Mesenchymal stem cell (in vitro differentiated cells and primary cell): Measurements from ENCODE around the gene USP15.

Source experiments
- DNase-seq: peaks from one replicate; pipeline ENCODE4 v3.0.0-alpha.2; 2013
- H2AFZ ChIP-seq: one replicate; pipeline ENCODE4 v1.6.1; 2013; ENCODE audit warnings: low read depth, mild to moderate bottlenecking, control low read depth, inconsistent platforms, low read length, moderate library complexity
- H2AK5ac ChIP-seq: 2 replicates; pipeline ENCODE4 v1.6.1; 2013; ENCODE audit warnings: low read length, moderate library complexity, mild to moderate bottlenecking, inconsistent platforms; ENCODE audit not compliant: severe bottlenecking
- H2BK120ac ChIP-seq: one replicate; pipeline ENCODE4 v1.6.1; 2013; ENCODE audit warnings: low read depth, mild to moderate bottlenecking, inconsistent platforms, low read length, moderate library complexity
- H2BK12ac ChIP-seq, 2 experiments: one replicate each; pipeline ENCODE4 v1.6.1; 2013; ENCODE audit warnings: inconsistent platforms in 2 of 2, low read length in 2 of 2, mild to moderate bottlenecking in 2 of 2, moderate library complexity in 2 of 2, control low read depth in 1 of 2
- H2BK15ac ChIP-seq: one replicate; pipeline ENCODE4 v1.6.1; 2013; ENCODE audit warnings: mild to moderate bottlenecking, low read depth, inconsistent platforms; ENCODE audit not compliant: poor library complexity, severe bottlenecking
- H2BK5ac ChIP-seq: 2 replicates; pipeline ENCODE4 v1.6.1; 2013; ENCODE audit warnings: low read depth, mild to moderate bottlenecking, low read length, control low read depth, inconsistent platforms; ENCODE audit not compliant: poor library complexity, severe bottlenecking
- H3K14ac ChIP-seq, 2 experiments: one replicate each; pipeline ENCODE4 v1.6.1; 2013; ENCODE audit warnings: inconsistent platforms in 2 of 2, low read length in 2 of 2, control low read depth in 1 of 2, mild to moderate bottlenecking in 1 of 2, moderate library complexity in 1 of 2
- H3K18ac ChIP-seq, 2 experiments: one replicate each; pipeline ENCODE4 v1.6.1; 2013; ENCODE audit warnings: inconsistent platforms in 2 of 2, low read length in 2 of 2, control low read depth in 1 of 2, low read depth in 1 of 2, mild to moderate bottlenecking in 1 of 2
- H3K23ac ChIP-seq, 2 experiments: one replicate each; pipeline ENCODE4 v1.6.1; 2013; ENCODE audit warnings: inconsistent platforms in 2 of 2, low read length in 2 of 2, mild to moderate bottlenecking in 2 of 2, moderate library complexity in 2 of 2, control low read depth in 1 of 2
- H3K27ac ChIP-seq: 2 replicates; pipeline ENCODE4 v1.5.1; 2013; ENCODE audit warnings: mild to moderate bottlenecking, moderate library complexity, low read length, control low read depth, inconsistent platforms; ENCODE audit not compliant: poor library complexity, severe bottlenecking
- H3K27me3 ChIP-seq, 2 experiments: 2 replicates each; pipeline versions ENCODE4 v1.6.1 to v1.7.0; 2013; ENCODE audit warnings: low read length in 2 of 2, mild to moderate bottlenecking in 2 of 2, moderate library complexity in 2 of 2, control low read depth in 1 of 2, inconsistent platforms in 1 of 2; ENCODE audit not compliant: control insufficient read depth in 1 of 2, insufficient read depth in 1 of 2
- H3K36me3 ChIP-seq, 2 experiments: 2 replicates each; pipeline versions ENCODE4 v1.6.1 to v1.7.0; 2013; ENCODE audit warnings: low read length in 2 of 2, control low read depth in 1 of 2, inconsistent platforms in 1 of 2, low read depth in 1 of 2, mild to moderate bottlenecking in 1 of 2; ENCODE audit not compliant: insufficient read depth in 2 of 2, control insufficient read depth in 1 of 2
- H3K4ac ChIP-seq, 2 experiments: one replicate each; pipeline ENCODE4 v1.6.1; 2013; ENCODE audit warnings: inconsistent platforms in 2 of 2, low read length in 2 of 2, mild to moderate bottlenecking in 2 of 2, moderate library complexity in 2 of 2, control low read depth in 1 of 2, low read depth in 1 of 2
- H3K4me1 ChIP-seq: 2 replicates; pipeline ENCODE4 v1.6.1; 2013; ENCODE audit warnings: low read depth, low read length, control low read depth; ENCODE audit not compliant: control insufficient read depth, insufficient read depth
- H3K4me2 ChIP-seq: 2 replicates; pipeline ENCODE4 v1.6.1; 2013; ENCODE audit warnings: low read length, mild to moderate bottlenecking, inconsistent platforms; ENCODE audit not compliant: poor library complexity, severe bottlenecking
- H3K4me3 ChIP-seq, 2 experiments: 2 replicates each; pipeline versions ENCODE4 v1.5.1 to v1.7.0; 2013; ENCODE audit warnings: low read length in 2 of 2, mild to moderate bottlenecking in 2 of 2, control low read depth in 1 of 2, low read depth in 1 of 2; ENCODE audit not compliant: insufficient read depth in 1 of 2
- H3K79me1 ChIP-seq: replicated peaks from 2 replicates; pipeline ENCODE4 v1.6.1; 2013; ENCODE audit warnings: mild to moderate bottlenecking, control low read depth, low read length, inconsistent platforms; ENCODE audit not compliant: poor library complexity, severe bottlenecking
- H3K9ac ChIP-seq: 2 replicates; pipeline ENCODE4 v1.7.0; 2013; ENCODE audit warnings: mild to moderate bottlenecking, low read length, moderate library complexity
- H3K9me3 ChIP-seq: 2 replicates; pipeline ENCODE4 v1.7.0; 2013; ENCODE audit warnings: mild to moderate bottlenecking, low read length; ENCODE audit not compliant: control insufficient read depth
- H4K8ac ChIP-seq: one replicate; pipeline ENCODE4 v1.6.1; 2013; ENCODE audit warnings: inconsistent platforms, mild to moderate bottlenecking, low read length, moderate library complexity
- H4K91ac ChIP-seq: one replicate; pipeline ENCODE4 v1.6.1; 2013; ENCODE audit warnings: mild to moderate bottlenecking, low read length, inconsistent platforms
- WGBS: methylation state at CpG from one replicate; pipeline ENCODE4 v1.1.7; 2013; ENCODE audit warnings: mixed read lengths; 5-methylcytosine and 5-hydroxymethylcytosine counted together

The USP15 gene

GRCh38 chr12:62414180-62414579, 154.0 kb downstream of the USP15 start:
- Histone ChIP-seq H2BK120ac (no peak overlapping the region), H4K91ac (no peak overlapping the region), H2AK5ac (no peak overlapping the region), H3K18ac (no peak overlapping the region), H3K14ac (no peak overlapping the region), H4K8ac (no peak overlapping the region), H2BK12ac (no peak overlapping the region), H3K23ac (no peak overlapping the region), H3K4me3 (no peak overlapping the region), H3K4ac (no peak overlapping the region), H2BK15ac (no peak overlapping the region), H3K9me3 (peaks cover 9% of the 10 kb centered on the region), H3K79me1 (no peaks in the 10 kb centered on the region), H3K27me3 (no peaks in the 10 kb centered on the region), H3K27ac (no peak overlapping the region), H2BK5ac (no peak overlapping the region), H3K36me3 (peaks cover 0 to 4% of the 10 kb centered on the region in 2 experiments), H2AFZ (no peak overlapping the region), H3K9ac (no peak overlapping the region), H3K4me2 (no peak overlapping the region), H3K4me1 (no peaks in the 10 kb centered on the region)
- whole genome bisulfite sequencing, result 94% methylated on average over 1 of the region's 2 CpGs
- no peak for DNase-seq

- H3K27me3 ChIP-seq, result peaks cover 0 to 6% of the 10 kb centered on the region in 2 experiments
- no peak overlapping the region for H2BK15ac ChIP-seq
- no peaks in the 10 kb centered on the region for H3K79me1 ChIP-seq
- no peak overlapping the region for H4K8ac ChIP-seq
- H2AK5ac ChIP-seq, result no peak overlapping the region
- DNase-seq, result peak; percentile 13
- no peak overlapping the region for H3K14ac ChIP-seq
- H3K27ac ChIP-seq, result no peak overlapping the region
- H3K9me3 ChIP-seq, result peaks cover 28% of the 10 kb centered on the region
- H3K36me3 ChIP-seq, result no peaks in the 10 kb centered on the region
- H2BK5ac ChIP-seq, result no peak overlapping the region
- 93% methylated on average over 3 of the region's 3 CpGs for WGBS
- H3K4me2 ChIP-seq, result no peak overlapping the region
- H4K91ac ChIP-seq, result no peak overlapping the region
- no peaks in the 10 kb centered on the region for H3K4me1 ChIP-seq
- H3K9ac ChIP-seq, result no peak overlapping the region
- no peak overlapping the region for H3K4me3 ChIP-seq
- no peak overlapping the region for H2AFZ ChIP-seq
- no peak overlapping the region for H2BK12ac ChIP-seq
- H3K23ac ChIP-seq, result no peak overlapping the region
- H3K4ac ChIP-seq, result no peak overlapping the region
- no peak overlapping the region for H2BK120ac ChIP-seq
- no peak overlapping the region for H3K18ac ChIP-seq
These were observed 165.9 kb downstream of the USP15 start for GRCh38 chr12:62426089-62426488.

- Histone ChIP-seq H2BK5ac (no peak overlapping the region), H2AK5ac (no peak overlapping the region), H2BK12ac (no peak overlapping the region), H2AFZ (no peak overlapping the region), H3K9me3 (peaks cover 18% of the 10 kb centered on the region), H4K8ac (no peak overlapping the region), H2BK120ac (no peak overlapping the region), H3K14ac (no peak overlapping the region), H3K9ac (no peak overlapping the region), H3K4me1 (no peaks in the 10 kb centered on the region), H3K4me2 (no peak overlapping the region), H3K27me3 (peaks cover 6 to 30% of the 10 kb centered on the region in 2 experiments), H3K36me3 (no peaks in the 10 kb centered on the region), H2BK15ac (no peak overlapping the region), H3K4ac (no peak overlapping the region), H4K91ac (no peak overlapping the region), H3K18ac (no peak overlapping the region), H3K79me1 (no peaks in the 10 kb centered on the region), H3K23ac (no peak overlapping the region), H3K4me3 (no peak overlapping the region), H3K27ac (no peak overlapping the region)
- no peak for DNase-seq
These were observed 169.3 kb downstream of the USP15 start for GRCh38 chr12:62429457-62429856.

GRCh38 chr12:62434494-62435302, 174.5 kb downstream of the USP15 start:
- Histone ChIP-seq H3K27ac (no peak overlapping the region), H2AFZ (no peak overlapping the region), H2BK5ac (no peak overlapping the region), H4K91ac (no peak overlapping the region), H2AK5ac (no peak overlapping the region), H3K23ac (no peak overlapping the region), H3K79me1 (no peaks in the 10 kb centered on the region), H3K9me3 (peaks cover 10% of the 10 kb centered on the region), H3K18ac (no peak overlapping the region), H2BK120ac (no peak overlapping the region), H2BK12ac (no peak overlapping the region), H3K4ac (no peak overlapping the region), H3K36me3 (no peaks in the 10 kb centered on the region), H3K4me1 (peaks cover 12% of the 10 kb centered on the region), H3K4me3 (peak overlapping the region in 1 of 2 experiments; percentile 76), H3K4me2 (peak overlapping the region; percentile 80), H2BK15ac (no peak overlapping the region), H3K14ac (no peak overlapping the region), H4K8ac (no peak overlapping the region), H3K9ac (peak overlapping the region; percentile 39), H3K27me3 (peaks cover 19 to 43% of the 10 kb centered on the region in 2 experiments)
- no peak for DNase-seq
- WGBS, result 66% methylated on average over 15 of the region's 16 CpGs
